H7 (cell line): Measurements from ENCODE around the gene ISG20L2. TPM values are rescaled to one million over a fixed set of nuclear protein-coding genes. Genes with fewer than 3 reads are reported as not detected.

ENCODE experiments used
- DNase-seq: peaks from one replicate; pipeline ENCODE4 v3.0.0; 2012
- H3K27me3 ChIP-seq: 2 replicates; pipeline ENCODE4 v1.6.0; 2011; ENCODE audit warnings: mild to moderate bottlenecking, low read length; ENCODE audit not compliant: control insufficient read depth, insufficient read depth
- H3K36me3 ChIP-seq: replicated peaks from 2 replicates; pipeline ENCODE4 v1.5.1; 2011; ENCODE audit warnings: low read length; ENCODE audit not compliant: control insufficient read depth, insufficient read depth
- H3K4me3 ChIP-seq: 2 replicates; pipeline ENCODE4 v1.5.1; 2011; ENCODE audit warnings: low read depth, mild to moderate bottlenecking, control low read depth, low read length, moderate library complexity; ENCODE audit not compliant: insufficient read depth
- total RNA-seq: library from RNA; depleted of rRNA; stranded (reverse); fragments of >200 nt; shearing (Covaris generic); gene quantifications from 2 replicates; pipeline ENCODE4 v1.2.3, GENCODE V29; 2014; rRNA removed

The ISG20L2 gene, protein sequence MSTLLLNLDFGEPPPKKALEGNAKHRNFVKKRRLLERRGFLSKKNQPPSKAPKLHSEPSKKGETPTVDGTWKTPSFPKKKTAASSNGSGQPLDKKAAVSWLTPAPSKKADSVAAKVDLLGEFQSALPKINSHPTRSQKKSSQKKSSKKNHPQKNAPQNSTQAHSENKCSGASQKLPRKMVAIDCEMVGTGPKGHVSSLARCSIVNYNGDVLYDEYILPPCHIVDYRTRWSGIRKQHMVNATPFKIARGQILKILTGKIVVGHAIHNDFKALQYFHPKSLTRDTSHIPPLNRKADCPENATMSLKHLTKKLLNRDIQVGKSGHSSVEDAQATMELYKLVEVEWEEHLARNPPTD
- total RNA-seq: 55.2 and 56.4 TPM in 2 replicates

DNA sequence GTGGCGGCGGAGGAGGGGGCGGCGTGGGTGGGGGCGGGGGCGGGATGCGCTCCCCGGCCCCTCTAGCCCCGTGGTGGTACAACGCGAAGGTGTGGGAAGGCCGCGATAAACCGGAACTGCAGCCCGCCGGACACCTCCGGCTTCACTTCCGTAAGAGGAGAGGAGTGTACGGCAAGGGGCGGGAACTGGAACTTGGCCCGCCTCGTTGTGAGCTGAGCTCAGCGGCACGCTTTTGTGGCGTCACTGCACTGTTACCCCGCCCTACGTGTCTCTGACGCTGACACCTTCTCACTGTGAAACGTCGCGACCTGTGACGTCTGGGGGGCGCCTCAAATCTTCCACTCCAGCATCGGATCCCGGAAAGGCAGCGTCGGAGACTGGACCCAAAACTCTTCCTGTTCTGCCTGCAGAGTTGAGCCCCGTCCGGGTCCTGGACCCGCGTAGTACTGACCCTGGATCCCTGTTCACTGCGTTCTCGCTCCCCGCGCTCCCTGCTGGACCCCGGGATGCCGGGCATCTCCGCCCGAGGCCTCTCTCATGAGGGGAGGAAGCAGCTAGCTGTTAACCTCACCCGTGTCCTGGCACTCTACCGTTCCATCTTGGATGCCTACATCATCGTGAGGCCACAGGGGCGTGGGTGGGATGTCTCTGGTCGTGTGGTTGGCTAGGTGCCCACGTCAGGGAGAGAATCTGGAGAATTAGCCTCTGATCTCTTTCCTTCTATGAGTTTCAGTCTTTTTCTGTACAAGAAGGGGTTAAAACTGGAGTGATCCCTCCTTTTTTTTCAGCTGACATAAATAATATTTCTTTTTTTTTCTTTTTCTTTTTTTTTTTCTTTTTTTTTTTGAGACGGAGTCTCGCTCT lies at the start of gene ISG20L2:
ISG20L2 (minus strand) TSS at position 168 of the 864 bp plus-strand sequence. CDS start 1,114 bp downstream, outside the sequence.
- Histone ChIP-seq H3K4me3 (peak within 1 kb of the TSS; percentile 98), H3K27me3 (no peaks in the 10 kb centered on the region), H3K36me3 (peaks cover 13% of the 10 kb centered on the region)
- DNase-seq: peak; percentile 95

DNA sequence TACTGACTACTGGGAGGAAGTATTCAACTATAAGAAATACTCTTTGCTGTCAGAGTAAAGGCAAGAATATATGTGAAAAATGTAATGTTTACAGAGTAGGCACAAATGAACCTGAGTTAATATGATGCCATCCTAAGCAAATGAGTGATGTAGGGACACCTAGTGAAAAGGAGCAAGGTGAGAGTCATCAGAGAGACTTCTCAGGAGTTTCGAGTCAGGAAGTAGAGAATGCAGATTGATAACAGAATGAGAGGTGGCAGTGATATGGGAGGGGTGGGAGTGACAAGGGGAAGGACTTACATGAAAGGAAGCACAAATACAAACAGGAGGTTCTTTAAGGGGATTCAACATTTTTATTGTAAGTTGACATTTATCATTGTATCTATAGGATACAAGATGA lies 49.0 kb upstream of the ISG20L2 start:
- Histone ChIP-seq H3K36me3 (peaks cover 6% of the 10 kb centered on the region), H3K27me3 (no peaks in the 10 kb centered on the region), H3K4me3 (no peak overlapping the region)
- no peak for DNase-seq

- no peak for DNase-seq
- Histone ChIP-seq H3K36me3 (peaks cover 2% of the 10 kb centered on the region), H3K4me3 (no peak overlapping the region), H3K27me3 (no peaks in the 10 kb centered on the region)
Measured at GRCh38 chr1:156776942-156777341, 48.4 kb upstream of the ISG20L2 start.

DNA sequence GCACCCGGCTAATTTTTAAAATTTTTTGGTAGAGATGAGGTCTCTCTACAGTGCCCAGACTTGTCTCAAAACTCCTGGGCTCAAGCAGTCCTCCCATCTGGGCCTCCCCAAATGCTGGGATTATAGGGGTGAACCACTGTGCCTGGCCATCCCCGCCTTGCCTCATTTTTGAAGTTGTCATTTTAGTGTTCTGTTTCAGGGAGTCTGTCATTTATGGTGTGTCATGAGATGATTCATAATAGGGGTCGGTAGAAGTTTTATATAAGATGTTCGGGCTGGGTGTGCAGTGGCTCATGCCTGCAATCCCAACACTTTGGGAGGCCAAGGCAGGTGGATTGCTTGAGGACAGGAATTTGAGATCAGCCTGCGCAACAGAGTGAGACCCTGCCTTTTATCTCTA lies 47.2 kb upstream of the ISG20L2 start:
- no peaks in the 10 kb centered on the region for H3K27me3 ChIP-seq
- no peak for DNase-seq
- peaks cover 7% of the 10 kb centered on the region for H3K36me3 ChIP-seq
- no peak overlapping the region for H3K4me3 ChIP-seq

GRCh38 chr1:156773607-156774006 lies 45.0 kb upstream of the ISG20L2 start:
- H3K4me3 ChIP-seq: no peak overlapping the region
- no peaks in the 10 kb centered on the region for H3K27me3 ChIP-seq
- DNase-seq: no peak

GRCh38 chr1:156772728-156773497 lies 44.3 kb upstream of the ISG20L2 start:
- H3K27me3 ChIP-seq: no peaks in the 10 kb centered on the region
- no peak for DNase-seq
- H3K36me3 ChIP-seq: peaks cover 9% of the 10 kb centered on the region
- H3K4me3 ChIP-seq: no peak overlapping the region

More at GRCh38 chr1:156773607-156774006, 45.0 kb upstream of the ISG20L2 start:
- H3K36me3 ChIP-seq: peaks cover 9% of the 10 kb centered on the region

DNA sequence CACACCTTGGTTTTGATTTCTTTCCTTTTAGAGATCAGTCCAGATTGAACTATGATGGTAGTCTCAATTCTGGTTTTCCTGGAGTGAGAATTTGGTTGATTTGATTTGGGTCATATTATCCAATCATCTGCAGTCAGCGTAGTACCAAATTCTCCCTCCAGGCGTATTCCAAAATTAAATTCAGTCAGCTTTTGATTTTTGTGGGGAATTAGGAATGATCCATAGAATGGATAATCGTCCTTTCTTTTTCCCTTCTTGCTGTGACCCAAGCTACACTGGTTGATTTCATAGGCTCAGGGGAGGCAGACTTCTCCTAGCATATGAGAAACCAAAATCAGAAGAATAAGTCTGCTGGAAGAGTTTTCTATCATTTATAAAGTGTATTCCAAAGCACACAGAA lies 43.7 kb upstream of the ISG20L2 start:
- Histone ChIP-seq H3K27me3 (no peaks in the 10 kb centered on the region), H3K4me3 (no peak overlapping the region), H3K36me3 (peaks cover 9% of the 10 kb centered on the region)
- no peak for DNase-seq

GRCh38 chr1:156768610-156769295 lies 40.2 kb upstream of the ISG20L2 start:
- H3K27me3 ChIP-seq: no peaks in the 10 kb centered on the region
- H3K36me3 ChIP-seq: peaks cover 9% of the 10 kb centered on the region
- peak overlapping the region; percentile 93 for H3K4me3 ChIP-seq
- no peak for DNase-seq

- Histone ChIP-seq H3K36me3 (peaks cover 8% of the 10 kb centered on the region), H3K27me3 (no peaks in the 10 kb centered on the region), H3K4me3 (peak overlapping the region; percentile 93)
- DNase-seq: peak; percentile 84
Measured at GRCh38 chr1:156767879-156768604, 39.5 kb upstream of the ISG20L2 start.

DNA sequence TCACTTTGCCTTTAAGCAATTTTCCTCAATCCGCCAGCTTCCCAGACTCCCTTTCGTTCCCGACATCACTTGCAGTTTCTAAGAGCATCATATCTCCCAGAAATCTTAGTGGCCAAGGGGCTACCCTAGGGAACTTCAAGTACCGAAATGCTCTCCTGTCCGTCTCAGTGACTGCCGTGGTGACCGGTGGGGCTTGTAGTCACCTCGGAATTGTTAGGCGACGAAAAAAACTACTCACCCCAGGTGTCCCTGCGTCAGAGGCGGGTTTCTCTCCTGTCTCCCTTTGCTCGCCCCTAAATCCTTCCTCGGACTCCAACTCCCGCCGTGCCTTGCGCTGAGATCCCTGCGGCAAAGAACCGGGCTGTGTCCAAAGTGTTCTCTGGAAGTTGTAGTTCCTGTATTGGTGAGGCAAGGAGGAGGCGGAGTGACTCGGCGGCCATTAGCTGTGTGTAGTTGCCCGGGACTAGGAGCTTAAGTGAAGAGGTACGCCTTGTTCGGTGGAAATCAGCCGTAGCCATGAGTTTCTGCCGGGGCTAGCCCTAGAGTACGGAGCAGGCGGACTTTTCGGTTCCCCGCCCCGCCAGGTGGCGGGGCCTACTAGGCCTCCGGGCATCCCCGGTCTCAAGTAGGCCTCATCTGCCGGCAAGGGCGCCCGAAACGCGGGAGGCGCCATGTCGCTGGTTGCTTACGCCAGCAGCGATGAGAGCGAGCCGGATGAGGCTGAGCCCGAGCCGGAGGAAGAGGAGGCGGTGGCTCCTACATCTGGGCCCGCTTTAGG lies 38.7 kb upstream of the ISG20L2 start, which contains the start of gene PRCC:
PRCC (plus strand) TSS at position 435 of the 778 bp plus-strand sequence; CDS start at position 672, 237 bp downstream.
- peaks cover 8% of the 10 kb centered on the region for H3K36me3 ChIP-seq
- no peaks in the 10 kb centered on the region for H3K27me3 ChIP-seq
- H3K4me3 ChIP-seq: peak within 1 kb of the TSS; percentile 93
- DNase-seq: peak; percentile 91

DNA sequence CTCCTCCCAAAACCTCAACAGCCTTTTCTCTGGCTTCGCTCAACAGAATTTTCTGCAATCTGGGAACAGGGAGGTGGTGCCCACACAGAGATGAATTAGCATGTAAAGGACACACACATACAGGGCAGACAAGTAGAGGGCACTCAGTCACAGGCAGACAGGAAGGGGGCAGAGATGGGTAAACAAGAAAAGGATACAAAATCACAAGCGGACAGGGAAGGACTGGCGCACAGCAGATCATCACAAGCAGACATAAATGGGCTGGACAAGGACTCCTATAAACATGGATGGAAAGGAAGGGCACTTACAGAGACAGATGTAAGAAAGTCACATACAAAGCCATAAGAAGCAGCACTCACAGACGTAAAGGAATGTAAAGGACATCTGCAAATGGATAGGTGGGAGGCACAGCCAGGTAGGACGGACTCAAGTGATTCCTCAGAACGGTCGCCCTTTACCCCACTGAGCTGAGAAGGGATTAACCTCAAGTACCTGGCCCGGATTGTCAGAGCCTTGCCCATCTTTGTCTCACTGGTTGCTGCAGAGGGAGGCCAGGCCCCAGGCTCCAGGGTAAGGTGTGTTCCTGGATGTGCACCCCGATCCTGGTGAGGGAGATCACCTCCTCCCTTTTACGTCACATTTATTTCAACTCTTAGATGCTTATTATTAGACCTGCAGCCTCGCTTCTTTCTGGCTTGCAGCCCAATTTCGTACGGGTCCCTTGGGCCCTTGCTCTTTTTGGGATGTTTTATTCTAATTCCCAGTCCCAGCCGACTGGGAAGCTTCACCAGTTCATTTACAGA lies 37.9 kb upstream of the ISG20L2 start:
- H3K4me3 ChIP-seq: peak overlapping the region; percentile 49
- no peaks in the 10 kb centered on the region for H3K27me3 ChIP-seq
- no peak for DNase-seq
- peaks cover 8% of the 10 kb centered on the region for H3K36me3 ChIP-seq

GRCh38 chr1:156765666-156766065 lies 37.1 kb upstream of the ISG20L2 start:
- DNase-seq: no peak
- Histone ChIP-seq H3K27me3 (no peaks in the 10 kb centered on the region), H3K4me3 (no peak overlapping the region), H3K36me3 (peaks cover 2% of the 10 kb centered on the region)
